ENCODE measurements around the gene SH3GL1.
"Not testable (repeated sequence)": the region's sequence is repeated elsewhere in the genome, so short reads cannot be mapped to it uniquely, and the experiment has no call there.

The SH3GL1 gene

GRCh38 chr19:4342615-4343369, 57.6 kb downstream of the SH3GL1 start:
- peak; percentile 100 for DNase-seq

DNA sequence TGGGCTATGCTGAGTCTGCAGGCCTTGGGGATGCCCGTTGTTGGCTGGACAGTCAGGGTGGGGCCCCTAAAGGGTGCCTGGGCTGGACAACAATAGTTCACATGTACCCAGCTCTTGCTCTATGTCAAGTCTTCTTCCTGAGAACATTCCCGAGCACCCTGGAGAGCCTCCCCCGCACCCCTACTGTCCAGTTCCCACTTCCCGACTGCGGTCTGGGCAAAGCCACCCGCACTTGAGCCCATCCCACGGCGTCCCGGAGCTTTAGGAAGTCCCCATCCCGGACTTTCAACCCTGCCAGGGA, 58.1 kb downstream of the SH3GL1 start:
- DNase-seq, result no peak

- no peak for DNase-seq
Observed at GRCh38 chr19:4338441-4339355, 61.6 kb downstream of the SH3GL1 start, which contains the start of gene STAP2. TSS of gene STAP2 (minus strand) at chr19:4338827. CDS start at chr19:4338753, 74 bp downstream.

GRCh38 chr19:4337906-4338440, 62.4 kb downstream of the SH3GL1 start:
- no peak for DNase-seq

DNA sequence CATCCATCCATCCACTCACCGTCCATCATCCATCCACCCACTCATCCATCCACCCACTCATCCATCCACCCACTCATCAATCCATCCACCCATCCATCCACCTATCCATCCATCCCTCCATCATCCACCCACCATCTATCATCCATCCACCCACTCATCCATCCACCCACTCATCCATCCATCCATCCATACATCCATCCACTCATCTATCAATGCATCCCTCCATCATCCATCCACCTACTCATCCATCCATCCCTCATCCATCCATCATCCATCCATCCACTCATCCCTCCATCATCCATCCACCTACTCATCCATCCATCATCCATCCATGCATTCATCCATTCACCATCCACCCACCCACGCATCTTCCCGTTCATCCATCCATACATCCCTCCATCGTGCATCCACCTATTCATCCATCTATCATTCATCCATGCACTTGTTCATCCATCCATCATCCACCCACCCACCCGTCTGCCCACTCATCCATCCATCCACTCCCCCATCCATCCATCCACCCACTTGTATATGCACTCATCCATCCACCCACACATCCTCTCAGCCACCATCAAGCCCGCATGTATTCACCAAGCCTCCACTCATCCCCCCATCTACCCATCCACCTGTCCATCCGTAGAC, 65.3 kb downstream of the SH3GL1 start:
- DNase-seq, result no peak

- DNase-seq, result no peak
Observed at GRCh38 chr19:4329858-4330257, 70.5 kb downstream of the SH3GL1 start.

DNA sequence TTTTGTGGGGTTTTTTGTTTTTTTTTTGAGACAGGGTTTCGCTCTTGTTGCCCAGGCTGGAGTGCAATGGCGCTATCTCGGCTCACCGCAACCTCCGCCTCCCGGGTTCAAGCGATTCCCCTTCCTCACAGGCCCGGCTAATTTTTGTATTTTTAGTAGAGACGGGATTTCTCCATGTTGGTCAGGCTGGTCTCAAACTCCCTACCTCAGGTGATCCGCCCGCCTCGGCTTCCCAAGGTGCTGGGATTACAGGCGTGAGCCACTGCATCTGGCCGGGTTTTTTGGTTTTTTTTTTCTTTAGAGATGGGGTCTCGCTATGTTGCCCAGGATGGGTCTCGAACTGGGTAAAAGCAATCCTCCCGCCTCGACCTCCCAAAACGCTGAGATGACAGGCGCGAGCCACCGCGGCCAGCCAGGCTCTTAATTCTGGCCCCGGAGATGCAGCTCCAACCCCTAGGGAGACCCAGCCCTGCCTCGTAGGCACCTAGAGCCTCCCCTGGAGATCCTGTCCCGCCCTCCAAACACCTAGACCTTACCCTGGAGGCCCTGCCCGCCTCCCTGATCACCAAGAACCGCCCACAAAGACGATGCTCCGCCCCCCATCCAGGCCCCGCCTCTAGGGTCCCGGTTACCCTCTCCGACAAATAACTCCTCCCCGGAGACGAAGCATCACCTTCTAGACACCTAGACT, 71.2 kb downstream of the SH3GL1 start:
- DNase-seq, result not testable (repeated sequence)

DNA sequence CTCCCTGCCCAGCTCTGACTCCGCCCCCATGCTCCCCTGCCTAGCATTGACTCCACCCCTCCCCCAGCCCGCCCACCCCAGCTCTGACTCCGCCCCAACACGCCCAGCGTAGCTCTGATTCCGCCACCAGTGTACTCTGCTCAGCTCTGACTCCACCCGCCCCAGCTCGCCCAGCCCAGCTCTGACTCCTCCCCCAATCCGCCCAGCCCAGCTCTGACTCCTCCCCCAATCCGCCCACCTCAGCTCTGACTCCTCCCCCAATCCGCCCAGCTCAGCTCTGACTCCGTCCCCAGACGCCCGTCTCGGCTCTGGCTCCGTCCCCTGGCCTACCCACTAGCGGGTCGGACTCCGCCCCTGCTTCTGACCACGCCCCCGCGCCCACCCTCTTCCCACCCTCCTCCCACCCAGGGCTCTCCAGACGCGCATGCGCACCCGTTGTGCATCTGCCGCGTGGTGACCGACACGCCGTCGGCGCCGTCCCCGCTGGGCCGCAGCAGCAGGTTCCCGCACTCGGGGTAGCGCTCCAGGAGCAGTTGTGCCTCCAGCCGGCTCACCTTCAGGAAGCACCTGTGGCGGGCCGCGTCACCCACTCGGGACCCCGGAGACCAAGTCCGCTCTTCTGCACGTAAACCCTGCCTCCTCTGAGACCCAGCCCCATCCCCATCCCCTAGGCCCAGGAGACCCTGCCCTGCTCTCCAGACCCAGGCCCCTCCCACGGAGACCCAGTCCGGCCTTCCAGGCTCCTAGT, 71.9 kb downstream of the SH3GL1 start:
- DNase-seq, result peak; percentile 81

GRCh38 chr19:4327877-4328242, 72.5 kb downstream of the SH3GL1 start:
- no peak for DNase-seq

DNA sequence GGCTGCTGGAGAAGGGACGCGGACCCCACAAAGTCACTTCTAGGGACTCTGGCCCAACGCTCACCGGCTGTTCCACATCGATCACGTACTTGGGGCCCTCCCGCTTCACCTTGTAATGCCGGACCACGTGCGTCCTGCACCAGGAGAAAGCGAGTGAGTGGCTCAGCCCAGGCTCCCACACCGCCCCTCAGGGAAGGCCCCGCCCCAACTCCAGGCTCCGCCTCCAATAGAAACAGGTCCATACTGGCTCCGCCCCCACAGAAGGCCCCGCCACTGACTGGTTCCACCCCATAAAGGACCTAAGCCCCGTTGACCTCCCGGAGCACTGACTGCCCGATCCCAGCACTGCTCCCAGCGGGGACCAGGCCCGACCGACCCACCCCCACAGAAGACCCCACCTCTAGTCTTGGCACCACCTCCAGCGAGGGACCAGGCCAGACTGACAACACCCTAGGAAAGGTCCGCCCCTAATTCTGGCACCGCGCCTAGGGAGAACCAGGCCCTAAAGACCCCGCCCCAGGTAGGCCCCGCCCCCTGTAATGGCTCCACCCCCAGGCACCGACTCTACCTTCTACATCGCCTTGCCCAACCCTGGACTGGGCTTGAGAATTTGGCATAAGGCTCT, 73.0 kb downstream of the SH3GL1 start:
- DNase-seq, result peak; percentile 41

GRCh38 chr19:4326837-4327251, 73.5 kb downstream of the SH3GL1 start:
- no peak for DNase-seq

- DNase-seq, result no peak
Observed at GRCh38 chr19:4326215-4326836, 74.0 kb downstream of the SH3GL1 start.

DNA sequence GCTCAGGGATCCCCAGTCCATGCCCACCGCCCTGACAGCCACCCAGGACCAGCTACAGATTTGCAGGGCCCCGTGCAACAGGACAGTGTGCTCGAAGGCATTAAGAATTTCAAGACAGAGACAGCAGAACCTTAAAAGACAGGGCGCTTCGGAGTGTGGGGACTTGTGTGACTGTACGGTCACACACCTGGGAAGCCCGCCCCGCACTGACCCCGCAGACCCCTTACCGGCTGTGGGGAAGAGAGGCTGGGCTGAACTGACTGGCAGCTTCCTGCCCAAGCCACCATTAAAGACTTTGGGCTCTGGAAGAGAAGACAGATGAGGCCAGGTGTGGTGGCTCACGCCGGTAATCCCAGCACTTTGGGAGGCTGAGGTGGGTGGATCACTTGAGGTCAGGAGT, 76.1 kb downstream of the SH3GL1 start:
- DNase-seq, result no peak

GRCh38 chr19:4323692-4324091, 76.7 kb downstream of the SH3GL1 start:
- no peak for DNase-seq

DNA sequence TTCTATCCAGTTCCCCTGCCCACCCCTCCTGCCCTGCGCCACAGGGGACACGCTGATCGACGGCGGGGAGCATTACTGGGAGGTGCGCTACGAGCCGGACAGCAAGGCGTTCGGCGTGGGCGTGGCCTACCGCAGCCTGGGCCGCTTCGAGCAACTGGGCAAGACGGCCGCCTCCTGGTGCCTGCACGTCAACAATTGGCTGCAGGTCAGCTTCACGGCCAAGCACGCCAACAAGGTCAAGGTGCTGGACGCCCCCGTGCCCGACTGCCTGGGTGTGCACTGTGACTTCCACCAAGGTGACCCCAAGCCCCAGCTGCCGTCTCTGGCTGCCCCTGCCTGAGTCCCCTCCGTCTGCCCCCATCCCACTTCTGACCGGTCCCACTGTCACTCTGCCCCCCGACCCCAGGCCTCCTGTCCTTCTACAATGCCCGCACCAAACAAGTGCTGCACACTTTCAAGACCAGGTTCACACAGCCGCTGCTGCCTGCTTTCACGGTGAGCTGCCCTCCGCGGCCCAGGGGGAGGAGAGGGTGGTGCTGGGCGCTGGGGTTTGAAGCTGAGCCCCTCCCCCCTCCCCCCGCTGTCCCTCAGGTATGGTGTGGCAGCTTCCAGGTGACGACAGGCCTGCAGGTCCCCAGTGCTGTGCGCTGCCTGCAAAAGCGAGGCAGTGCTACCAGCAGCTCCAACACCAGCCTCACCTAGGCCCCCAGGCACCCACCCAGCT, 77.2 kb downstream of the SH3GL1 start:
- no peak for DNase-seq

DNA sequence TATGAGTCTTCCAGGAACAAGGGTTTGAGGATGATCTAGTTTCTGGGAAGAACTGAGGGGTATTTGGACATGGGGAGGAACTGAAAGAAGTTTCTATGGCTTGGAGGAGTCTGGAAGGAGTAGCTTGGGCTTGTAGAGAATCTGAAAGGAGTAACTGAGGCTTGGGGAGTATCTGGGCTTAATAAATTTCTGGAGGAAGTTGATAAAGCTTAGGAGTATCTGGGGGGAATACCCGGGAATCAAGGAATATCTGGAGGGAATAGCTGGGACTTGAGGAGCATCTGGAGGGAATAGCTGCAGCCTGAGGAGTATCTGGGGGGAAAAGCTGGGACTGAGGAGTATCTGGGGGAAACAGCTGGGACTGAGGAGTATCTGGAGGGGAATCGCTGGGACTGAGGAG, 79.9 kb downstream of the SH3GL1 start:
- DNase-seq, result no peak

DNA sequence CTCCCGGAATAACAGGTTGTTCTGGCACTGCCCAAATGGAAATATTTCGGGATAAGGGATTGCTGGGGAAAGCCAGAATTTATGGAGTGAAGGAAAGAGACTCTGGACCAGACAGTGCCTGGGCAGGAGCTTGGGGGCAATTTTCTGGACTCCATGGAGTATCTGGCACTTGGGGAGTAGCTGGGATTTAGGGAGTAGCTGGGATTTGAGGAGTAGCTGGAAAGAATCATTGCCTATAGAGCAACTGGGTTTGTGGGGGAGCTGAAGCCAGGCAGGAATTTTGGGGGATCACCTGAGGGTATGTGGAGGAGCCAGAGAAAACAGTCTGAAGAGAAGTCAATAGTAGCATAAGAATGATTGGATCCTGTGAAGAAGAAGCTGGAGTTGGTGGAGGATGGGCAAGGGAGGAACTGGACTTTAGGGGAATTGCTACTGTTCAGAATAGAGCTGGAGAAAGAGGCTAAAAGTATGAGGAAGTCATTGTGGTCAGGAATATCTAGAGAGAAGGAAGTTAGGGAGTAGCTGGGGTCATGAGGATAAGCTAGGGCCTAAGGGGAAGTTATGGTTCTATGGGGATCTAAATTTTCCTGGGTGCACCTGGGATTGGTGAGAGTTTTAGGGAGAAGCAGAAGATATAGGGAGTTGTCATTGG, 81.2 kb downstream of the SH3GL1 start:
- no peak for DNase-seq

DNA sequence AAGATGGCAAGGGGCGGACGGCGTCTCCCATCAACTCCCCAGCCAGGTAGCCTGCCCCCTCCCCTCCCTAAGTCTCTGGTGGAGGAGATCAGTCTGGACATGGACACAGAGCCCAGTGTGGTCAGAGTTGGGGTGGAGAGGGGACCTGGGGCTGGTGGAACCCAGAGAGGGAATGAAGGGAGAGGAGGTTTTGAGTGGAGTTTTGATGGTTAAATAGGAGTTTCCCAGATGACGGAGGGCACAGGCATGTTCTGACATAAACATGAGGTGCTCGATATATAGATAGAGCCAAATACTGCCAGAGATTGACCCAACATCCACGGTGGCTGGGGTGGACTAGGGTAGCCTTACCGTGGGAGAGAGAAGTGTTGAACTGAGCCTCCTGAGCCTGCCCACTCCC, 81.9 kb downstream of the SH3GL1 start:
- no peak for DNase-seq

- no peak for DNase-seq
Observed at GRCh38 chr19:4316956-4317355, 83.4 kb downstream of the SH3GL1 start.

Measured in fibroblast of skin of back (primary cell).